Hepatocyte (in vitro differentiated cells): ENCODE data around the gene SLC35G6. TPM values are rescaled to one million over a fixed set of nuclear protein-coding genes. Genes with fewer than 3 reads are reported as not detected.

Source experiments
- DNase-seq: peaks from one replicate; pipeline ENCODE4 v3.0.0-alpha.2; 2016; ENCODE audit warnings: low spot score
- H2AFZ ChIP-seq: fragments of 200-600 bp; sonication (generic); 2 replicates; pipeline ENCODE4 v1.6.0; 2016; ENCODE audit warnings: antibody characterized with exemption, mild to moderate bottlenecking
- H3K27ac ChIP-seq: fragments of 200-600 bp; sonication (generic); 2 replicates; pipeline ENCODE4 v1.5.1; 2016; ENCODE audit warnings: mild to moderate bottlenecking
- H3K27me3 ChIP-seq: fragments of 200-600 bp; sonication (generic); 2 replicates; pipeline ENCODE4 v1.6.1; 2016
- H3K36me3 ChIP-seq: fragments of 200-600 bp; sonication (generic); replicated peaks from 2 replicates; pipeline ENCODE4 v1.5.1; 2016; ENCODE audit warnings: low read depth; ENCODE audit not compliant: insufficient read depth
- H3K4me1 ChIP-seq: fragments of 200-600 bp; sonication (generic); 2 replicates; pipeline ENCODE4 v1.5.1; 2016; ENCODE audit warnings: mild to moderate bottlenecking, moderate library complexity; ENCODE audit not compliant: insufficient read depth
- H3K4me2 ChIP-seq: fragments of 200-600 bp; sonication (generic); 2 replicates; pipeline ENCODE4 v1.6.0; 2016
- H3K4me3 ChIP-seq: fragments of 200-600 bp; sonication (generic); 2 replicates; pipeline ENCODE4 v1.5.1; 2016; ENCODE audit warnings: mild to moderate bottlenecking
- H3K79me2 ChIP-seq: fragments of 200-600 bp; sonication (generic); 2 replicates; pipeline ENCODE4 v1.6.0; 2017; ENCODE audit warnings: mild to moderate bottlenecking
- H3K9me2 ChIP-seq: fragments of 200-600 bp; sonication (generic); replicated peaks from 2 replicates; pipeline ENCODE4 v1.6.0; 2017; ENCODE audit warnings: mild to moderate bottlenecking; ENCODE audit not compliant: insufficient read depth
- H3K9me3 ChIP-seq: fragments of 200-600 bp; sonication (generic); 2 replicates; pipeline ENCODE4 v1.5.1; 2016; ENCODE audit warnings: low read depth, mild to moderate bottlenecking
- H4K20me1 ChIP-seq: fragments of 200-600 bp; sonication (generic); 2 replicates; pipeline ENCODE4 v1.6.0; 2016; ENCODE audit warnings: mild to moderate bottlenecking; ENCODE audit not compliant: insufficient read depth, poor library complexity, severe bottlenecking
- EZH2 ChIP-seq: fragments of 200-600 bp; sonication (generic); IDR thresholded peaks from 2 replicates; pipeline ENCODE4 v1.6.1; 2016; ENCODE audit warnings: antibody characterized with exemption, mild to moderate bottlenecking, borderline replicate concordance
- EZH2phosphoT487 ChIP-seq: fragments of 200-600 bp; sonication (generic); IDR thresholded peaks from one replicate; pipeline ENCODE4 v1.6.1; 2018; ENCODE audit warnings: antibody characterized with exemption, mild to moderate bottlenecking, low read depth, moderate library complexity; ENCODE audit not compliant: unreplicated experiment, severe bottlenecking
- WGBS: methylation state at CpG from one replicate; pipeline ENCODE4 v1.1.6; 2016; ENCODE audit warnings: low lambda C conversion rate; ENCODE audit errors: missing lambda C conversion rate; 5-methylcytosine and 5-hydroxymethylcytosine counted together
- polyA plus RNA-seq: library from polyadenylated mRNA; unstranded; fragments of >200 nt; fragmentation: Nextera tagmentation; extraction: Ambion mirVana; gene quantifications from 2 replicates; pipeline ENCODE4 v1.2.1, GENCODE V29; 2016
- total RNA-seq: library from RNA; depleted of rRNA; stranded (reverse); fragments of >200 nt; gene quantifications from 2 replicates; pipeline ENCODE4 v1.2.3, GENCODE V29; 2014
- TF ChIP-seq, protein P1 (sequence below): fragments of 200-600 bp; sonication (generic); IDR thresholded peaks from 2 replicates; pipeline ENCODE4 v1.5.1; 2016; ENCODE audit warnings: antibody characterized with exemption, mild to moderate bottlenecking; ENCODE audit not compliant: poor library complexity

Gene SLC35G6
- total and polyA plus RNA-seq, 2 experiments from 2014 or later: 0.30 TPM; not detected in 1

GRCh38 chr17:7486181-7486580, 4.9 kb downstream of the SLC35G6 start:
- Histone ChIP-seq H3K27me3 (no peaks in the 10 kb centered on the region), H3K9me2 (no peaks in the 10 kb centered on the region), H3K4me1 (peaks cover 46% of the 10 kb centered on the region), H3K4me2 (peak overlapping the region; percentile 88), H2AFZ (no peak overlapping the region), H4K20me1 (peaks cover 64% of the 10 kb centered on the region), H3K9me3 (no peaks in the 10 kb centered on the region), H3K27ac (peak overlapping the region; percentile 1), H3K4me3 (peak overlapping the region; percentile 70), H3K79me2 (peaks cover 74% of the 10 kb centered on the region), H3K36me3 (no peaks in the 10 kb centered on the region)
- WGBS: 41% methylated on average over 3 of the region's 3 CpGs
- no peak for DNase-seq
- TF ChIP-seq, protein P1, sequence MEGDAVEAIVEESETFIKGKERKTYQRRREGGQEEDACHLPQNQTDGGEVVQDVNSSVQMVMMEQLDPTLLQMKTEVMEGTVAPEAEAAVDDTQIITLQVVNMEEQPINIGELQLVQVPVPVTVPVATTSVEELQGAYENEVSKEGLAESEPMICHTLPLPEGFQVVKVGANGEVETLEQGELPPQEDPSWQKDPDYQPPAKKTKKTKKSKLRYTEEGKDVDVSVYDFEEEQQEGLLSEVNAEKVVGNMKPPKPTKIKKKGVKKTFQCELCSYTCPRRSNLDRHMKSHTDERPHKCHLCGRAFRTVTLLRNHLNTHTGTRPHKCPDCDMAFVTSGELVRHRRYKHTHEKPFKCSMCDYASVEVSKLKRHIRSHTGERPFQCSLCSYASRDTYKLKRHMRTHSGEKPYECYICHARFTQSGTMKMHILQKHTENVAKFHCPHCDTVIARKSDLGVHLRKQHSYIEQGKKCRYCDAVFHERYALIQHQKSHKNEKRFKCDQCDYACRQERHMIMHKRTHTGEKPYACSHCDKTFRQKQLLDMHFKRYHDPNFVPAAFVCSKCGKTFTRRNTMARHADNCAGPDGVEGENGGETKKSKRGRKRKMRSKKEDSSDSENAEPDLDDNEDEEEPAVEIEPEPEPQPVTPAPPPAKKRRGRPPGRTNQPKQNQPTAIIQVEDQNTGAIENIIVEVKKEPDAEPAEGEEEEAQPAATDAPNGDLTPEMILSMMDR: no peak
- TF ChIP-seq EZH2 (no peak), EZH2phosphoT487 (no peak)

- Histone ChIP-seq H3K9me2 (no peaks in the 10 kb centered on the region), H4K20me1 (peaks cover 100% of the 10 kb centered on the region), H3K36me3 (no peaks in the 10 kb centered on the region), H3K79me2 (peaks cover 99% of the 10 kb centered on the region), H3K27me3 (no peaks in the 10 kb centered on the region), H3K27ac (no peak overlapping the region), H3K4me1 (peaks cover 33% of the 10 kb centered on the region), H3K9me3 (no peaks in the 10 kb centered on the region), H3K4me2 (no peak overlapping the region), H2AFZ (no peak overlapping the region), H3K4me3 (no peak overlapping the region)
- DNase-seq: no peak
- 77% methylated on average over 8 of the region's 8 CpGs for WGBS
- TF ChIP-seq, protein P1: no peak
- no peak for TF ChIP-seq EZH2phosphoT487
- no peak for TF ChIP-seq EZH2
Measured at GRCh38 chr17:7490144-7490543, 8.9 kb downstream of the SLC35G6 start.

DNA sequence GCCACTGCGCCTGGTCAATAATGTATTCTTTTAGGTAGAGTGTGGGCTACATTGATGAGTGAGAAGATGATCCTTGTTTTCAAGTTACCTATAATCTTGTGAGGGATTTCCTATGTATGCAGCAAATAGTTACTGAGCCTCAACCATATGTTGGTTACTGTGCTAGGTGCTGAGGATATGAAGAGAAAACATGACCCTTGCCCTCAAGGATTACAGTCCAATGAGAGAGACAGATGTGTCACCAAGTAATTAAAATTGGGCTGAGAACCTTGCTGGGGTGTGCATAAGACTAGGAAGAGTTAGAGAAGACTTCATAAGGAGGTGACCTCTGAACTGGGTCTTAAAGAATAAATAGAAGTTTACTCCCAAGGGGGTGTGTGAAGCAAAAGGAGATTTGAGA, 10.3 kb downstream of the SLC35G6 start:
- H4K20me1 ChIP-seq: peaks cover 99% of the 10 kb centered on the region
- peaks cover 27% of the 10 kb centered on the region for H3K4me1 ChIP-seq
- peaks cover 99% of the 10 kb centered on the region for H3K79me2 ChIP-seq
- H3K36me3 ChIP-seq: no peaks in the 10 kb centered on the region
- DNase-seq: no peak
- peak overlapping the region; percentile 59 for H3K27ac ChIP-seq
- H3K4me3 ChIP-seq: no peak overlapping the region
- no peaks in the 10 kb centered on the region for H3K9me2 ChIP-seq
- no peaks in the 10 kb centered on the region for H3K27me3 ChIP-seq
- no peak for TF ChIP-seq EZH2
- TF ChIP-seq, protein P1: no peak
- TF ChIP-seq EZH2phosphoT487: no peak
- H3K4me2 ChIP-seq: peak overlapping the region; percentile 27
- no peak overlapping the region for H2AFZ ChIP-seq
- 100% methylated on average over 1 of the region's 1 CpG for WGBS
- H3K9me3 ChIP-seq: no peaks in the 10 kb centered on the region

- no peak for TF ChIP-seq EZH2phosphoT487
- TF ChIP-seq, protein P1: no peak
- no peak for TF ChIP-seq EZH2
- Histone ChIP-seq H3K27ac (no peak overlapping the region), H3K4me2 (no peak overlapping the region), H3K4me1 (peaks cover 14% of the 10 kb centered on the region), H3K36me3 (no peaks in the 10 kb centered on the region), H3K9me2 (no peaks in the 10 kb centered on the region), H3K9me3 (no peaks in the 10 kb centered on the region), H3K4me3 (no peak overlapping the region), H3K27me3 (no peaks in the 10 kb centered on the region), H4K20me1 (peaks cover 76% of the 10 kb centered on the region), H3K79me2 (peaks cover 82% of the 10 kb centered on the region), H2AFZ (no peak overlapping the region)
- 95% methylated on average over 3 of the region's 3 CpGs for WGBS
- no peak for DNase-seq
Measured at GRCh38 chr17:7493941-7494340, 12.7 kb downstream of the SLC35G6 start.
